Glutamatergic neuron (in vitro differentiated cells): Measurements from ENCODE around the gene SV2B. TPM values are rescaled to one million over a fixed set of nuclear protein-coding genes. Genes with fewer than 3 reads are reported as not detected.

Experiments used
- DNase-seq: peaks from one replicate; pipeline ENCODE4 v3.0.0; 2022
- H3K27ac Mint-ChIP-seq: one replicate; pipeline ENCODE4 v1.8.0; 2020; ENCODE audit warnings: mild to moderate bottlenecking, mixed read lengths, inconsistent platforms; ENCODE audit not compliant: unreplicated experiment
- H3K27me3 Mint-ChIP-seq: one replicate; pipeline ENCODE4 v1.8.0; 2020; ENCODE audit warnings: mild to moderate bottlenecking, moderate library complexity, mixed read lengths, inconsistent platforms; ENCODE audit not compliant: unreplicated experiment
- H3K36me3 Mint-ChIP-seq: one replicate; pipeline ENCODE4 v1.8.0; 2020; ENCODE audit warnings: mild to moderate bottlenecking, mixed read lengths, inconsistent platforms; ENCODE audit not compliant: unreplicated experiment
- H3K4me1 Mint-ChIP-seq: one replicate; pipeline ENCODE4 v1.8.0; 2020; ENCODE audit warnings: mild to moderate bottlenecking, low read depth, mixed read lengths, inconsistent platforms; ENCODE audit not compliant: unreplicated experiment
- H3K4me3 Mint-ChIP-seq: one replicate; pipeline ENCODE4 v1.8.0; 2020; ENCODE audit warnings: mild to moderate bottlenecking, mixed read lengths, inconsistent platforms; ENCODE audit not compliant: unreplicated experiment
- H3K9me3 Mint-ChIP-seq: one replicate; pipeline ENCODE4 v1.8.0; 2020; ENCODE audit warnings: mild to moderate bottlenecking, moderate library complexity, mixed read lengths, inconsistent platforms; ENCODE audit not compliant: unreplicated experiment
- total RNA-seq: library from RNA; stranded (reverse); fragmentation: NEBNext Ultra II Directional; extraction: Animal tissue kit (Norgen Biotek cat#: 25700); gene quantifications from one replicate; pipeline ENCODE4 v1.2.1, GENCODE V29; 2021; ENCODE audit not compliant: unreplicated experiment
- TF ChIP-seq, protein P1 (sequence below): fragments of 200-600 bp; sonication (generic); IDR thresholded peaks from one replicate; pipeline ENCODE4 v1.5.0; 2021; ENCODE audit not compliant: partially characterized antibody, unreplicated experiment

SV2B gene
- total RNA-seq, 1 donor from 2014 or later = 7.1 TPM

DNA sequence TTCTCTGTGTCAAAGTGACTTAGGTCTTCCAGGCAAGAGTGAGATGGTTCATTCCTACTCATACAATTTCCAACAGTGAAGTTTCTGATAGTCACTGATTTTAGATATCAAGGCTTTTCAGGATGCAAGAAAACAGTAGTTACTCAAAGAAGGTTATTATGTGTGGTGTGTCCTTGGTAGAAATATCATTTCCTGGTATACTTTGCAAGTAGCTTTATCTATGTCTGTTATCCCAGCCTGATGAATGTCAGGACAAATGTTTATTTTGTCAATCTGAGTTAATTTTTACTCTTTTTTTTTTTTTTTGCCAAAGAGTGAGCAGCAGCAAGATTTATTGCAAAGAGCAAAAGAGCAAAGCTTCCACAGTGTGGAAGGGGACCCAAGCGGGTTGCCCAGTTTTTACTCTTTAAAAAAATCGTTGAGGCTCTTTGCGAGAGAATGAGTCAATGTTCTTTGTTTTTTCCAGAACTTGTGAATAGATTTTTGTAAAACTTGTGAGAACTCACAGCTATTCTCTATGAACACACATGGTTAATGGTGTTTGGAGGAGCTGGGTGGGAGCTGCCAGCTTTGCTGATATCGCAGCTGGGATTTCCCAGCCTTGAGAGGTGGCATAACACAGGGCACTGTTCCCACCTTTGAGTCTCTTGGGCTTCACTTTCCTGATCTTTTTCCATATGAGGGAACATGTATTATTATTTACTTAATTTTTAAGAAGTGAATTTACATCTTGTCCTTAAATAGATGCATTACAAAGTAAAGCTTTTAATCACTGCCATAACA lies 51.9 kb downstream of the SV2B start:
- Mint-ChIP-seq H3K4me3 (no peak overlapping the region), H3K4me1 (peaks cover 23% of the 10 kb centered on the region), H3K27ac (no peak overlapping the region)

DNA sequence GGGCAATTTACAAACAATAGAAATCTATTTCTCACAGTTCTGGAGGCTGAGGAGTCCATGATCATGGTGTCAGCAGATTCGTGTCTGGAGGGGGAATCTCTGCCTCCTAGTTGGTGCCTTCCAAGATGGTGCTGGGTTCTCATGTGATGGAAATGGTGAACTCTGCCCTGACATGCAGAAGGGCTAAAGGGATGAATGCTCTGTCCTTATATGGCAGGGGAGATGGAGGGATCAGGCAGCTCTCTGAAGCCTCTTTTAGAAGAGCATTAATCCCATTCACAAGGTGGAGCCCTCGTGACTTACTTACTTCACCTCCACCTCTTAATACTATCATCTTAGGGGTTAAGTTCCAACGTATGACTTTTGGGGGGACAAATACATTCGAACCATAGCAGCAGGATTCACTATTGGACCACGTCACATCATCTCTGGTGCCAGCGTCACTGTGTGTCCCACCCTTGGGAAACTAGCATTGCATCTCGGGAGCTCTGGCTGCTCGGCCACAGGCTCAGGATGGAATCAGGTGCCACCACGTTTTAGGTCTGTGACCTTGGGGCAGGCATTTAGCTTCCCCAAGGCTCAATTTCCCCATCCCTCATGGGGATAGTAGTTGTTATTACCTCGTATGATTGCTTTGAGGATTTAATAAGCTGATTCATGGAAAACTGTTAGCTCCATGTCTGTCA lies 53.0 kb downstream of the SV2B start:
- H3K27me3 Mint-ChIP-seq = peaks cover 2% of the 10 kb centered on the region
- H3K4me1 Mint-ChIP-seq = peaks cover 26% of the 10 kb centered on the region
- no peak overlapping the region for H3K27ac Mint-ChIP-seq
- TF ChIP-seq, protein P1, sequence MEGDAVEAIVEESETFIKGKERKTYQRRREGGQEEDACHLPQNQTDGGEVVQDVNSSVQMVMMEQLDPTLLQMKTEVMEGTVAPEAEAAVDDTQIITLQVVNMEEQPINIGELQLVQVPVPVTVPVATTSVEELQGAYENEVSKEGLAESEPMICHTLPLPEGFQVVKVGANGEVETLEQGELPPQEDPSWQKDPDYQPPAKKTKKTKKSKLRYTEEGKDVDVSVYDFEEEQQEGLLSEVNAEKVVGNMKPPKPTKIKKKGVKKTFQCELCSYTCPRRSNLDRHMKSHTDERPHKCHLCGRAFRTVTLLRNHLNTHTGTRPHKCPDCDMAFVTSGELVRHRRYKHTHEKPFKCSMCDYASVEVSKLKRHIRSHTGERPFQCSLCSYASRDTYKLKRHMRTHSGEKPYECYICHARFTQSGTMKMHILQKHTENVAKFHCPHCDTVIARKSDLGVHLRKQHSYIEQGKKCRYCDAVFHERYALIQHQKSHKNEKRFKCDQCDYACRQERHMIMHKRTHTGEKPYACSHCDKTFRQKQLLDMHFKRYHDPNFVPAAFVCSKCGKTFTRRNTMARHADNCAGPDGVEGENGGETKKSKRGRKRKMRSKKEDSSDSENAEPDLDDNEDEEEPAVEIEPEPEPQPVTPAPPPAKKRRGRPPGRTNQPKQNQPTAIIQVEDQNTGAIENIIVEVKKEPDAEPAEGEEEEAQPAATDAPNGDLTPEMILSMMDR = no peak
- no peaks in the 10 kb centered on the region for H3K9me3 Mint-ChIP-seq
- no peaks in the 10 kb centered on the region for H3K36me3 Mint-ChIP-seq
- no peak for DNase-seq
- no peak overlapping the region for H3K4me3 Mint-ChIP-seq

More for the DNA sequence above, 51.9 kb downstream of the SV2B start:
- H3K36me3 Mint-ChIP-seq = no peaks in the 10 kb centered on the region
- H3K27me3 Mint-ChIP-seq = peaks cover 2% of the 10 kb centered on the region
- no peaks in the 10 kb centered on the region for H3K9me3 Mint-ChIP-seq
- TF ChIP-seq, protein P1 = no peak
- DNase-seq = no peak

DNA sequence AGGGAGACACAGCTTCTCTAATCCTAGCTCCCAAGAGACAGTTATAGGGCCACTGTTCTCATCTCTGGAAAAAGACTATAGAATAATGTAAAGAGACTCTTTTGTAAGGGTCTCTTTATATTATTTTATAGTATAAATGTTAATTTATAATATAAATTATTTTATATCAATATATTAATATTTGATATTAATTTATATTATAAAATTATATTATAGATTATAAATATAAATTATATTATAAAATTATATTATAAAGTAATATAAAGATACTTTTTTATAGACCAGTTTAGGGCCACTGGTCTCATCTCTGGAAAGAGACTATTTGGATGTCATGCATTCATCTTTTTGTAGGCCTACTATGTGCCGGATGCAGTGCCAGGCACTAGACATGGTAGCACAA lies 53.9 kb downstream of the SV2B start:
- Mint-ChIP-seq H3K9me3 (no peaks in the 10 kb centered on the region), H3K27ac (no peak overlapping the region), H3K36me3 (no peaks in the 10 kb centered on the region), H3K4me1 (peaks cover 26% of the 10 kb centered on the region), H3K27me3 (peaks cover 2% of the 10 kb centered on the region), H3K4me3 (no peak overlapping the region)
- TF ChIP-seq, protein P1 = no peak
- DNase-seq = no peak

DNA sequence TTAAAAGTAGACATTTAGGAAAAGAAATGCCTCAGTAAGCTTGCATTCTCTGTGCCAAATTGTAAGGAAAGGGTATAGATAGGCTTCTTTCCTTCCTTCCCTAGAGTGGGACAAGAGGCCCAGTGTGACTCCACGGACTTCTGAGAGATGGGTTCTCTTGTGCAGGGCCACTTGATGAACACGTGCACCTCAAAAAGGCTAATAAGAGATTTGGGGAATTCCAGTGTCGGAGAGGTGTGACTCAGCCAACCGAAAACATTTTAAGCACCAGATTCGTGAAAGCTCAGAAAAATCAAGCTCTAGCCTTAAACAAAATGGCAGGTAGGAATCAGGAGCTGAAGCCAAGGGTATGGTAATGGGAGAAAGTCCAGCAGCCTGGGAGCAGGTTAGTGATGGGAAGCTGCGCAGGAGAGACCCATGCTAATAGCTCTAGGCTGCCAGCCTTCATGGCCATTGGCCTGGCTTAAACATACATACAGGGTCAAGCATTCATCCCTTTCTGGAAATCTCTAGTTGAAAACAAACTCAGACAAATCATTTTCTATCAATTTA lies 56.2 kb downstream of the SV2B start:
- Mint-ChIP-seq H3K9me3 (no peaks in the 10 kb centered on the region), H3K4me1 (peaks cover 15% of the 10 kb centered on the region), H3K27me3 (no peaks in the 10 kb centered on the region), H3K36me3 (no peaks in the 10 kb centered on the region), H3K4me3 (no peak overlapping the region), H3K27ac (no peak overlapping the region)
- DNase-seq = no peak
- TF ChIP-seq, protein P1 = no peak
